NCI-H2227 (cell line): Measurements from ENCODE around the gene ANKS1A.
"Not testable (repeated sequence)": the region's sequence is repeated elsewhere in the genome, so short reads cannot be mapped to it uniquely, and the experiment has no call there.

Experiments
- DNase-seq: peaks from one replicate; lab custom pipeline; 2025; ENCODE audit not compliant: unreplicated experiment; lab: John Stamatoyannopoulos, UW

Gene ANKS1A

GRCh38 chr6:35092362-35093117 is 203.5 kb downstream of the ANKS1A start:
- no peak for DNase-seq

GRCh38 chr6:35093118-35093445 is 204.0 kb downstream of the ANKS1A start:
- no peak for DNase-seq

DNA sequence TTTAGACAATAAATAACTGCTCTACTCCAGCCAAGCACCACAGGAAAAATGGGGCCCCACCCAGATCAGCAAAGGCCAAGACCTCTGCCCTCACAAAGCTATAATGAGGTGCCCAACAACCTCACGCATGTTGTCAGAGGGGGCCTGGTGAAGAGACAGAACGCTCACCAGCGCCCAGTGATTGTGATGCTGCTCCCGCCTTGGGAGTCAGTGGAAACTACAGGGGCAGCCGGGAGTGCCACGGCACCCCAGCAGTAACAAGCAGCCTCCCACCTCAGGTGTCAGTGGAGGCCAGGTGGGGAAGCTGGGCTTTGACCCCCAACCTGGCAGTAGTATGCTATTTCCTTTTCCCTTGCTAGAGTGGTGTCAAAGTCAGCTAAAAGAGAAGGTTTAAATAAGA is 204.7 kb downstream of the ANKS1A start:
- no peak for DNase-seq

GRCh38 chr6:35094183-35094582 is 205.1 kb downstream of the ANKS1A start:
- DNase-seq, result no peak

- no peak for DNase-seq
Measured at GRCh38 chr6:35096129-35096862, 207.2 kb downstream of the ANKS1A start.

GRCh38 chr6:35099116-35099515 is 210.1 kb downstream of the ANKS1A start:
- no peak for DNase-seq

GRCh38 chr6:35105078-35105477 is 216.0 kb downstream of the ANKS1A start:
- no peak for DNase-seq

DNA sequence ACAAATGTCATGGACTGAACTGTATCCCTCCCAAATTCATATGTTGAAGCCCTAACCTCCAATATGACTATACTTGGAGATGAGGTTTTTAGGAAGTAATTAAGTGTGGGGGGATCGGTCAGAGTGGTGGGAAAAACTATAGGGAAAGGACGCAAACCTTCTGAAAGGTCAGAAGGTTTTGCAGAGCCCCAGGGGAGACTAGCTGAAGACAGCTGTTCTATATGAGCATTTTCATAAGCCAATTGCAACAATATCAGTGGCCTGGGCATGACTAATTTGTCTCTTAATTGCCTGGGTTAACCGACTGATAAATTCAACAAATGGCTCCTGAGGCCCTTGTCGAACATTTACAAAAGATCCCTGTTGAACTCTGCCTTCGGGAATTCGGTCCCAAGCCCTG is 217.0 kb downstream of the ANKS1A start:
- not testable (repeated sequence) for DNase-seq

GRCh38 chr6:35107208-35107607 is 218.2 kb downstream of the ANKS1A start:
- DNase-seq, result not testable (repeated sequence)

- not testable (repeated sequence) for DNase-seq
Measured at GRCh38 chr6:35107761-35108160, 218.7 kb downstream of the ANKS1A start.

DNA sequence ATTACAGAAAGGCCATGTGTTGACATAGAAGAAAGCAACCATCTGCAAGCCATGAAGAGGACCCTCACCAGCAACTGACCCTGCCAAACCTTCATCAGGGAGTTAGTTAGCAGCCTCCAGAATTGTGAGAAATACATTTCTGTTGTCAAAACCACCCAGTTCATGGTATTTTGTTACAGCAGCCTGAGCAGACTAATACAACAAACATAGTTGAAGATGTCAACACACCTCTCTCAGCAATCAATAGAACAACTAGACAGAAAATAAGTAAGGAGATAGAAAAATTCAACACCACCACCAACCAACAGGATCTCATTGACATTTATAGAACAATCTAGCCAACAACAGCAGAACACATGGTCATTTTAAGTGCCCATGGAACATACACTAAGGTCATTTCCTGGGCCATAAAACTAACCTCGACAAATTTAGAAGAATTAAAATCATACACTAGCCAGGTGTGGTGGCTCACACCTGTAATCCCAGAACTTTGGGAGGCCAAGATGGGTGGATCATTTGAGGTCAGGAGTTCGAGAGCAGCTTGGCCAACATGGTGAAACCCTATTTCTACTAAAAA is 219.3 kb downstream of the ANKS1A start:
- no peak for DNase-seq

- no peak for DNase-seq
Measured at GRCh38 chr6:35120746-35121145, 231.7 kb downstream of the ANKS1A start.

DNA sequence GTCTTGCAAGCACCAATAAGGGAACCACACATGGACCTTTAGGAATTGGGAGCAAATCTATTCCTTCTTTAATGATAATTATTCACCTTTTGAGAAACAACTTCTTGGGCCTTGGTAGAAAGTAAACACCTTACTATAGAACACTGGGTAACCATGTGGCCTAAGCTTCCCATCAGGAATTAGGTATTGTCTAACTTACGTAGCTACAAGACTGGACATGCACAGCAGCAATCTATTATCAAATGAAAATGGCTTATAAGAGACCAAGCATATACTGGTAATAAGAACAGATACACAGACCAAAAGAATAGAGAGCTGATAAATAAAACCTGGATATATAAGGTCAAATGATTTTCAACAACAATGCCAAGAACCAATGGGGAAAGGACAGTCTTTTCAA is 235.3 kb downstream of the ANKS1A start:
- DNase-seq, result no peak

DNA sequence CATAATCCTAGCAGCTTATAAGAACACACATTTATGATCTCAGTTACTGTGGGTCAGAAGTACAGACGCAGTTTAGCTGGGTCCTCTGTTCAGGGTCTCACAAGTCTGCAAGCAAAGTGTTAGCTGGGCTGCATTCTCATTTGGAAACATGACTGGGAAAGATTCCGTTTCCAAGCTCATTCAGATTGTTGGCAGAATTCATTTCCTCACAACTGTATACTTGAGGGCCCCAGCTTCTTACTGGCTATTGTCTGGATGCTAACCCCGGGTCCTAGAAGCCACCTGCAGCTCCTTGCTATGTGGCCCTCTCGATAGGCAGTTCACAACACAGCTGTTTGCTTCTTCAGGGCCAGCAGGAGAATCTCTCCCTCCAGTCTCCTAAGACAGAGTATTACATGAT is 239.0 kb downstream of the ANKS1A start:
- DNase-seq, result no peak

DNA sequence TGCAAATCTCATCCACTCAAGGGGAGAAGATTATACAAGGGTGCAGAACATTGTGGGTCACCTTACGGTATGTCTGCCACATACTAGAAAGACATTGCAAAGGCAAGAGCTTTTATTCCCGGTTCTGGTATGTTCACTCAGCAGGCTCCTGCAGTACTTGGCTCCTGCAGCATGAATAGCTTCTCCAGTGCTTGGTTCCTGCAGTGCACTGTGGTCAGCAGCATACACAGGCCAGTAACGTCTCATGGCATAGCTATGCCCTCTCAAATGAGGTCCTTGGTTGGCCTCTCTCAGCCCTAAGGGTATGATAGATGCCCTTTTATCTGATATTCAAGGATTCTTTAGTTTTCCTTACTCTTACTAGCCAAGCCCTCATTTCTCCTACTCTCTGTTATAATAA is 239.4 kb downstream of the ANKS1A start:
- no peak for DNase-seq

DNA sequence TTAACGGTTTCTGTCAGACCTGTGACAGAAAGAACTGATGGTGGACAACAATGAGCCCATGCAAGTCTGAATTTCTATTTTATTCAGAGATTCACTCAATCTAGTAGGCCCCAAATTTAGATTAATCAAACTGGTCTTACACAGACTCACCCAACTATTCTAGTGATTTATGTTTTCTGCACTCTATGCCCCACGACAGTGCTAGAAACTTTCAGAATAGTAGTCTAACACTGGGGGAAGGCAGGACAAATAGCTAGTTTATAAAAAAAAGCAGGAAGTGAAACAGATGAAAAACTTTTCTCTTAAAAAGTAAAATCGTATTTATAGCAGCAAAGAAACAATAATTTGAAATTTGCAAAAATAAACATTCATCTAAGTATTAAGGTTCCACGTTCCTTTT is 247.1 kb downstream of the ANKS1A start:
- no peak for DNase-seq

DNA sequence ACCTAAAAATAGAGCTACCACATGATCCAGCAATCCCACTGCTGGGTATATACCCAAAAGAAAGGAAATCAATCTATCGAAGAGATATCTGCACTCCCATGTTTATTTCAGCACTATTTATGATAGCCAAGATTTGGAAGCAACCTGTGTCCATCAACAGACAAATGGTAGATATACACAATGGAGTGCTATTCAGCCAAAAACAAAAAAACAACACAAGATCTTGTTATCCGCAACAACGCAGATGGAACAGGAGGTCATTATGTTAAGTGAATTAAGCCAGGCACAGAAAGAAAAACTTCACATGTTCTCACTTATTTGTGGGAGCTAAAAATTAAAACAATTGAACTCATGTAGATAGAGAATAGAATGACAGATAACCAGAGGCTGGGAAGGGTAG is 249.1 kb downstream of the ANKS1A start:
- DNase-seq, result not testable (repeated sequence)

DNA sequence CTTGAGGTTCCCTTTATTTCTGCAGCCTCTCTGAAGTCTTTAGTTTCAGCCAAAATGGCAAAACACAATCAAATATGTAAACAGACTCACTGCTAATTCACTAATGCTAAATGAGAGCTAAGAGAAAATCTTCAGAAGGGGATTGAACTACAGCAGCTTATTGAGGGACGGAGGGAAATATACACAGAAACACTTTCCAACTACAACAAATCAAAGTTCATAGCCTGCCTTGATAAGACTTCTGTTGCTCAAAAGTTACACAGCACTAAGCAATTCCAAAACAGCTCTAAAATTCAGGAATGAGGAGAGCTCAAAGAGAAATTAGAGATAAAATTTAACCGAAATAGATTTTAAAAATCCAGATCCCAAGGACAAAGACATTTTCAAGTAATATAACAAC is 250.4 kb downstream of the ANKS1A start:
- DNase-seq, result no peak

- peak; percentile 75 for DNase-seq
Measured at GRCh38 chr6:35139924-35140638, 251.0 kb downstream of the ANKS1A start.

DNA sequence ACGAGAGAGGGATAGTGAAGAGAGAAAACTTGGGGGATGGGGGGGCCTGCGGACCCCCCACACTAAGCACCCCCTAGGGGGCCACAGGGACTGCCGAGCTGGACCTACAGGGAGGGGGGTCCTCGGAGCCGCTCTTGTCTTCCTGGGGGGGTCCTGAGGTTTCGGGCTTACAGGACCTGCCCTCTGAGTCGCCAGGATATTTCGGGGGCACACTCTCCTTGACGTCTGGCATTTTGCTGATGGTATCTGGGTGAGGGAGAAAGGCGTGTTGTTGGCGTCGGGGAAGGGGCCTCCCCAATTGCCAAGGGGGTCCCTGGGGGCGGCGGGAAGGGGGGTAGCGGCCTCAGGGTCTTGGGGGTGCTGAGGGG is 251.6 kb downstream of the ANKS1A start:
- no peak for DNase-seq
